ENCODE results near the gene RPL18A. TPM values are rescaled to one million over a fixed set of nuclear protein-coding genes. Genes with fewer than 3 reads are reported as not detected.

The RPL18A gene
- total and polyA plus RNA-seq, 4 donors = 452 to 870 (median 477) TPM

GRCh38 chr19:17893766-17894165 is 34.1 kb downstream of the RPL18A start:
- no peaks in the 10 kb centered on the region for H3K4me1 ChIP-seq (ENCODE audit: control insufficient read depth in 4 of 4, insufficient read depth in 4 of 4, low read length in 3 of 4)
- H3K9me3 ChIP-seq (ENCODE audit: control insufficient read depth in 4 of 4, low read length in 3 of 4) = no peaks in the 10 kb centered on the region
- TF ChIP-seq CTCF (IDR thresholded peaks at IDR 0.05; ENCODE audit: low read depth, low read length, missing input control) (no peak), GABPA (IDR thresholded peaks at IDR 0.05 in 1 of 2, conservative IDR thresholded peaks at IDR 0.05 in 1 of 2) (no peak), REST (IDR thresholded peaks at IDR 0.05) (no peak), JUND (IDR thresholded peaks at IDR 0.05) (no peak), FOXA2 (IDR thresholded peaks at IDR 0.05) (no peak), ZBTB33 (IDR thresholded peaks at IDR 0.05) (no peak), MAX (IDR thresholded peaks at IDR 0.05) (no peak), RAD21 (IDR thresholded peaks at IDR 0.05) (no peak), TAF1 (conservative IDR thresholded peaks at IDR 0.05) (no peak), NR2F2 (IDR thresholded peaks at IDR 0.05) (no peak), HNF4A (conservative IDR thresholded peaks at IDR 0.05) (no peak), YY1 (IDR thresholded peaks at IDR 0.05) (no peak), HNF4G (IDR thresholded peaks at IDR 0.05) (no peak), FOXA1 (IDR thresholded peaks at IDR 0.05) (no peak), EGR1 (IDR thresholded peaks at IDR 0.05; ENCODE audit: low read depth in 2 of 2) (no peak), SP1 (IDR thresholded peaks at IDR 0.05) (no peak), RXRA (IDR thresholded peaks at IDR 0.05) (no peak)
- TF ChIP-seq, protein P1, sequence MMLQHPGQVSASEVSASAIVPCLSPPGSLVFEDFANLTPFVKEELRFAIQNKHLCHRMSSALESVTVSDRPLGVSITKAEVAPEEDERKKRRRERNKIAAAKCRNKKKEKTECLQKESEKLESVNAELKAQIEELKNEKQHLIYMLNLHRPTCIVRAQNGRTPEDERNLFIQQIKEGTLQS (IDR thresholded peaks at IDR 0.05) = no peak
- H3K27me3 ChIP-seq (ENCODE audit: control insufficient read depth in 4 of 4, insufficient read depth in 4 of 4, low read length in 3 of 4) = peaks cover 0 to 3% (median 0%) of the 10 kb centered on the region in 4 donors
- no peak overlapping the region for H3K9ac ChIP-seq (ENCODE audit: low read depth in 1 of 2, low read length in 2 of 2)
- no peaks in the 10 kb centered on the region for H3K36me3 ChIP-seq (ENCODE audit: control insufficient read depth in 4 of 4, insufficient read depth in 3 of 4, low read depth in 1 of 4, low read length in 3 of 4)
- no peak overlapping the region for H3K4me3 ChIP-seq (ENCODE audit: low read depth in 1 of 3, low read length in 3 of 3)
- no peak for DNase-seq (ENCODE audit: low spot score)
- no peak overlapping the region for H3K27ac ChIP-seq (ENCODE audit: low read depth in 1 of 2, low read length in 2 of 2)
- WGBS = 74% methylated on average over 9 of the region's 9 CpGs
